ENCODE results near the gene SNTG2. TPM values are rescaled to one million over a fixed set of nuclear protein-coding genes. Genes with fewer than 3 reads are reported as not detected.
"Not testable (repeated sequence)": the region's sequence is repeated elsewhere in the genome, so short reads cannot be mapped to it uniquely, and the experiment has no call there.

The SNTG2 gene
- under 1 TPM in 1 of 2 experiments, not detected in 1; 0.13 TPM for total RNA-seq

DNA sequence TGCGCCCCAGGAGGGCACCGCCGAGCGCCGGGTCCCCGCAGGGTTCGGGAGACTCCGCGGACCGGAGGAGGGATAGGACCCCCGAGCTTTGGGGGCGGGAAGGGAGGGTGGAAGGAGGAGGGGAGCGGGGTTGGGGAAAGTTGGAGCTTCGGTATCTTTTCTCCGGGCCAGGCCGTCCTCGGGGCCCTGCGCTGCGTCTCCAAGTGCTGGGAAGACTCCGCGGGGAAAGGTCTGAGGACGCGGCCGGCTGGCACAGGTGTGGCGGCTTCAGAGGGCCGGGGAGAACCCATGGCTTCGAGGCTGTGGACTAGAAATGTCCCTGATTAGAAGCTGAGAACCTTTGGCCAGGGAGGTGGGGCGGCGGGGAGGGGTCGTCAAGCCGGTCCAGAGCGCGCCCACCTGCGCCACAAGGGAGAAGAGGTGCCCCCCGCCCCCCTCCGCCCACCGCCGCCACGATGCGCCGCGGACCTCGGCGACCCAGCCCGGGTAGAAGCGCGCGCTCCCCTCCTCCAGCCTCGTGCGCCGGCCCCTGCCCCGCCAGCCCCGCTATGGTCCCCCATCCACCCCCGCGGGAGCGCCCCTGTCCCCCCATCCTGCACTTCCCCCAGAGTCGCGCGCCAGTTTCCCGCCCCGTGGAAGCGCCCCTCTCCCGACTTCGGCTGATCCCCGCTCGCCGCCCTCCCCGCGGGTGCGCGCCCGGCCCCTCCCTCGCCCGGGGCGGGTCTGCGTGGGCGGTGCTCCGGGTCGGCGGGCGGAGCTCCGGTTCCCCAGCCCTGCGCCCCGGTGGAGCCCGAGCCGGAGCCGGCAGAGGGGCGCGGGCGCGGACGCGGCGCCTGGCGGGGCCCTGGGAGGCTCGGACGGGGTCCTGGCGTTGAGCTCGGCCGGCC, at the start of gene SNTG2:
Gene SNTG2, plus strand, starts transcription at position 770 of the 887 bp plus-strand sequence. CDS start 148 bp downstream, outside the sequence.
- CTCF ChIA-PET, result interaction anchor here (0.6 kb wide), 1 partner anchor 272 kb away, joined by 3 read pairs; no protein-coding TSS in a partner anchor
- H3K27me3 Mint-ChIP-seq, result peaks cover 51% of the 10 kb centered on the region
- H3K9me3 Mint-ChIP-seq, result no peaks in the 10 kb centered on the region
- H3K4me3 Mint-ChIP-seq, result peak within 1 kb of the TSS; percentile 51
- H3K36me3 Mint-ChIP-seq (ENCODE audit: low read depth), result no peaks in the 10 kb centered on the region
- POLR2A ChIA-PET, result interaction anchor here (1.4 kb wide), 1 partner anchor 24 kb away, joined by 4 read pairs; no protein-coding TSS in a partner anchor
- peak; percentile 59 for DNase-seq
- H3K4me1 Mint-ChIP-seq, result peaks cover 22% of the 10 kb centered on the region
- H3K27ac Mint-ChIP-seq, result no peak within 1 kb of the TSS

DNA sequence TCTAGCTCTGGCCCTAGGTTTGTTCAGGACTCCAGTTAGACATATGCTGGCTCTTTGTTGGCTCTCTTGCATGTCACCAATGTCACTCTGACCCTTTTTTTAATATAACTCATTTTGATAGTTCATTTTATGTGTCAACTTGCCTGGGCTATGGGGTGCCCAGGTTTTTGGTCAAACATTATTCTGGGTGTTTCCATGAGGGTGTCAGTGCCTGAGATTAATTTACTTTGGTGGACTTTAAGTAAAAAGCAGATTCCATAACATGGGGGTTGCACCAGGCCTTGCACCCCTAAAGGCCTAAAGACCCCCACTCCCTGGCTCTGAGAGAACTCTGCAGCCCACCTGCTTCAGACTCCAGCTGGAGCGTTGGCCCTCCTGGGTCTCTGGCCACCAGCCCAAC, 48.1 kb upstream of the SNTG2 start:
- no peaks in the 10 kb centered on the region for H3K36me3 Mint-ChIP-seq (ENCODE audit: low read depth)
- H3K4me3 Mint-ChIP-seq, result no peak overlapping the region
- DNase-seq, result no peak
- ChIA-PET CTCF (no interaction called here), POLR2A (no interaction called here)
- no peak overlapping the region for H3K27ac Mint-ChIP-seq
- no peaks in the 10 kb centered on the region for H3K4me1 Mint-ChIP-seq
- no peaks in the 10 kb centered on the region for H3K27me3 Mint-ChIP-seq
- peaks cover 3% of the 10 kb centered on the region for H3K9me3 Mint-ChIP-seq

DNA sequence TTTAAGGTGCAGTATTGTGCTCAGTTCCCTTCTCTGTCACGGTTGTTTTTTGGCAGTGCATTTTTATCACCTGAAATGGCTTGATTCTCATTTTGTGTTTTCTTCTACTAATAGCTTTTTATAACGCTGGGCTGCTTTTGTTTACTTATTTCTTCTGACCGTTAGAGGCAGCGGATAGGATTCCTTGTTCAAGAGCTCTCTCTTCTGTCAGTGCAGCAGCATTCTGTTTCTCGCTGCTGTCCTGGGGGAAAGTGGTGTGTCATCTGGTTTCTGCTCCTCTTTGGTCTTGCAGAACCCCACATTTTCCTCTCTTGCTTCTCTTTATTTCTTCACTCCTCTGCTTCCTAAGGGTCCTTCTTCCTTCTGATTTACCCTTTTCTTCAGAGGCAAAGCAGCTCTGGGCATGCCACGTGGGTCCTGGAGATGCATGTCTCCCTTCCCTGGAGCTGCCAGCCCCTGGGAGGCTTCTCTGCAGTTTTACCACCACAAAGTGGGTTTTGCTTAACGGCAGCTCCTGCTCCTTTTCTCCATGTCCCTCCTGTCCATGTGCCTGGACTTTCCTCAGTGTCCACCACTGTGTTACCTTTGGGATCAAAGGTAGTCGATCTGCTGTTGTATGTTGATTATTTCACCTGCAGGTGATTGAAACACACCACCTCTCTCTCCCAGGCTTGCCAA, 47.3 kb upstream of the SNTG2 start:
- no peak for DNase-seq
- Mint-ChIP-seq H3K4me1 (no peaks in the 10 kb centered on the region), H3K4me3 (no peak overlapping the region), H3K36me3 (ENCODE audit: low read depth) (no peaks in the 10 kb centered on the region), H3K27ac (no peak overlapping the region), H3K27me3 (no peaks in the 10 kb centered on the region), H3K9me3 (peaks cover 3% of the 10 kb centered on the region)
- CTCF ChIA-PET, result no interaction called here
- POLR2A ChIA-PET, result no interaction called here

DNA sequence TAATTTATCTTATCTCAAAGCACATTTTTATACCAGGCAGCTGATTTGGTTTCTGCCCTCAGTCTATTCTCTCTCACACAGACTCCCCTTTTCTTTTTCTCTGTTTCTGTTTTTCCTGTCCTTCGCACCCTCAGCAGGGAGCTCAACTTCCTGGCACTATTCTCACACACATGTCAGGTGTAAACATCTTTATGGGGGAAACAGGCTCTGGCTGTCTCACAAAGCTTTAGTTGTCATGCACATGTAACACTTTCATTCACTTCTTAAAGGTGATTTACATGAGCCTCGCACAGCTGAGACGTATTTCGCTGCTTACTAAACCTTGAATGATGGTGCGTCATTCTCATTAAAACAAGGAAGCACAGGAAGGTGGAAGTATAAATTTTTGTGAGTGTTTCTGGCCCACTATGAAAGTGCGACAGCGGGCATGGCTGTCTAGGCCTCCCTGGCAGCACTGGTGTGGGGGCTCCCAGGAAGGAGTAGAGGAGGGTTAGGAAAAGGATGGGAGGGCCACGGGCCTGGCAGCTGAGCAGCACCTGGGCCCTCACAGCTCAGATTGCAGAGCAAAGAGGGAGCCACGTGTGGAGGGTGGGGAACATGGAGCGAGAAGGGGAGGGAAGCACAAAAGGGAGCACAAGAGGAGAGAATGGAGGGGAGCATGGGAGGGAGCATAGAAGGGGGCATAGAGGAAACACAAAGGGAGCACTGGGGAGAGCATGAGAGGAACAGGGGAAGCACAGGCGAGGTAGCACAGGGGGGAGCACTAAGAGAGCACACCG, 46.2 kb upstream of the SNTG2 start:
- CTCF ChIA-PET, result no interaction called here
- POLR2A ChIA-PET, result no interaction called here
- no peaks in the 10 kb centered on the region for H3K4me1 Mint-ChIP-seq
- no peak overlapping the region for H3K27ac Mint-ChIP-seq
- no peak for DNase-seq
- no peaks in the 10 kb centered on the region for H3K27me3 Mint-ChIP-seq
- no peaks in the 10 kb centered on the region for H3K36me3 Mint-ChIP-seq (ENCODE audit: low read depth)
- no peak overlapping the region for H3K4me3 Mint-ChIP-seq
- peaks cover 5% of the 10 kb centered on the region for H3K9me3 Mint-ChIP-seq

DNA sequence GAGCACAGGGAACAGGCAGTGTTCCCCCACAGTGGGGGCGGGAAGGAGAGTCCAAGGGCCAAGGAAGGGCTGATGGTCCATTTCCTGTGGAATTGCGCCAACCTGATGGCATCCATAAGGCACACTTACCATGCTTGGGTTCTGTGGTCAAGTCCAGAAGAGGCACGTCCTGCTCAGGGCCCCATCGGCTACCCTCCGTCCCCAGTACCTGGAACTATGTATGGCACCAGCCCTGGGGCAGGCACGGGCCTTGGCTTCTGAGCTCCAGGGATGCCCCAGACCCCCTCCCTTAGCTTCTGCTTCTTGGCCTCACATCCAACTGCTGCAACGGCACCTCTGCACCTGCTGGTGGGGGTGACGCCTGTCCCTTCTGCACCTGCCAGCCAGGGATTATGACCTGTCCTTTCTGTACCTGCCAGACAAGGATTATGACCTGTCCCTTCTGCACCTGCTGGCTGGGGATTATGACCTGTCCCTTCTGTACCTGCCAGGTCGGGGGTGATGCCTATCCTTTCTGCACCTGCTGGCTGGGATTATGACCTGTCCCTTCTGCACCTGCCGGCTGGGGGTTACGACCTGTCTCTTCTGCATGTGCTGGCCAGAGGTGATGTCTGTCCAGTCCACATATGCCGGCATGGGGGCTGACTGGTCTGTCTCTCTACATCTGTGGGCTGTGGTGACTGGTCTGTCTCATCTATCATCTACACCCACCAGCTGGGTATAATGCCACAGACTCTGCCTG, 45.4 kb upstream of the SNTG2 start:
- Mint-ChIP-seq H3K36me3 (ENCODE audit: low read depth) (peaks cover 2% of the 10 kb centered on the region), H3K27me3 (no peaks in the 10 kb centered on the region), H3K4me3 (no peak overlapping the region), H3K9me3 (peaks cover 2% of the 10 kb centered on the region), H3K27ac (no peak overlapping the region), H3K4me1 (no peaks in the 10 kb centered on the region)
- DNase-seq, result no peak
- ChIA-PET CTCF (no interaction called here), POLR2A (no interaction called here)

DNA sequence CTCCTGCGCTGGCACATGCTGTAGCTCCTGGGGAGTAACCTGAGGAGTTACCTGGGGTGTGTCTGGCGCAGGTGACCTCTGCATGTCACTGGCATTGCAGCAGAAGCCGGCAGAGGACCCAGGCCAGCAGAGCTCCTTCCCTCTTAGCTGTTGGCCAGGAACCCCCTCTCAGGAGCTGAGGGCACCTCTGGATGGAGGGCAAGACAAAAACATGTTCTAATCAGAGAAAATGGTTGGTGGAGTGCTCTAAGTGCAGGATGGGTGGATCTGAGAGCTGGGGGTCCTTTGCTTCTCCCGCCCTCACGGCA, 44.9 kb upstream of the SNTG2 start:
- POLR2A ChIA-PET, result no interaction called here
- Mint-ChIP-seq H3K4me1 (no peaks in the 10 kb centered on the region), H3K36me3 (ENCODE audit: low read depth) (peaks cover 2% of the 10 kb centered on the region), H3K9me3 (peaks cover 7% of the 10 kb centered on the region), H3K27me3 (no peaks in the 10 kb centered on the region), H3K27ac (no peak overlapping the region), H3K4me3 (no peak overlapping the region)
- no peak for DNase-seq
- CTCF ChIA-PET, result no interaction called here

DNA sequence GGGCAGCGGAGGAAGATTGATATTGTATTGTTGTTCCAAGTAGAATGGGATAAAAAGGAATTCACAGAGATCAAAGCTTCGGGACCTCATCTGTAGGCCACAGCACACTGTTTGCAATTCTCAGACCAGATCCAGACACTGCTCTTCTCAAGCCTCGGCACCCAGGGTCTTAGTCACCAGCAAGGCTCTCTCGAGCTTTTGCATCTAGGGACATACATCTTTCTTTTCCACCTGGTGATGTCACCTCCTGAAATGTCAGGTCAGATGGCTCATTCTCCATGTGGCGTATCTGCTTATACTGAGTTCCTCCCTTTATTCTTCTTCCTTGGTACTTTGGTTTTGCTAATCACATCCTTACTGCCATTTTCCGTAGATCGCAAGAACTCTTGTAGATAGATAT, 42.9 kb upstream of the SNTG2 start:
- ChIA-PET CTCF (no interaction called here), POLR2A (no interaction called here)
- no peaks in the 10 kb centered on the region for H3K27me3 Mint-ChIP-seq
- H3K4me3 Mint-ChIP-seq, result no peak overlapping the region
- H3K9me3 Mint-ChIP-seq, result peaks cover 7% of the 10 kb centered on the region
- no peak for DNase-seq
- peaks cover 2% of the 10 kb centered on the region for H3K36me3 Mint-ChIP-seq (ENCODE audit: low read depth)
- no peaks in the 10 kb centered on the region for H3K4me1 Mint-ChIP-seq
- H3K27ac Mint-ChIP-seq, result no peak overlapping the region

DNA sequence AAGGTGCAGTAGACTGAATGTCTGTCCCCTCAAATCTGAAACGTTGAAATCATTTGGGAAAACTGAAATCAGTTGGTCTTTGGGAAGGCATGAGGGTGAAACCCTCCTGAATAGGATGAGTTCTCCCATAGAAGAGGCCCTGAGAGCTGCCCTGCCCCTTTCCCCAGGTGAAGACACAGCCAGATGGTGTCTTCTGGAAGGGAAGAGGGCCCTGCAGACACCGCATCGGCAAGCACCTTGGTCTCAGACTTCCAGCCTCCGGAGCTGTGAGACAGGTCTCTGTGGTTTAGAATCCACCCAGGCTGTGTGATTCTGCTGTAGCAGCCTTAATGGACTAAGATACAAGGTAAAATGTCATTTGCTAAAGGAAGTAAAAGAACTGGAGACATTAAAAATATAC, 42.1 kb upstream of the SNTG2 start:
- no peaks in the 10 kb centered on the region for H3K27me3 Mint-ChIP-seq
- ChIA-PET POLR2A (no interaction called here), CTCF (no interaction called here)
- H3K4me3 Mint-ChIP-seq, result no peak overlapping the region
- peaks cover 2% of the 10 kb centered on the region for H3K36me3 Mint-ChIP-seq (ENCODE audit: low read depth)
- no peak overlapping the region for H3K27ac Mint-ChIP-seq
- peaks cover 7% of the 10 kb centered on the region for H3K9me3 Mint-ChIP-seq
- H3K4me1 Mint-ChIP-seq, result no peaks in the 10 kb centered on the region
- no peak for DNase-seq

DNA sequence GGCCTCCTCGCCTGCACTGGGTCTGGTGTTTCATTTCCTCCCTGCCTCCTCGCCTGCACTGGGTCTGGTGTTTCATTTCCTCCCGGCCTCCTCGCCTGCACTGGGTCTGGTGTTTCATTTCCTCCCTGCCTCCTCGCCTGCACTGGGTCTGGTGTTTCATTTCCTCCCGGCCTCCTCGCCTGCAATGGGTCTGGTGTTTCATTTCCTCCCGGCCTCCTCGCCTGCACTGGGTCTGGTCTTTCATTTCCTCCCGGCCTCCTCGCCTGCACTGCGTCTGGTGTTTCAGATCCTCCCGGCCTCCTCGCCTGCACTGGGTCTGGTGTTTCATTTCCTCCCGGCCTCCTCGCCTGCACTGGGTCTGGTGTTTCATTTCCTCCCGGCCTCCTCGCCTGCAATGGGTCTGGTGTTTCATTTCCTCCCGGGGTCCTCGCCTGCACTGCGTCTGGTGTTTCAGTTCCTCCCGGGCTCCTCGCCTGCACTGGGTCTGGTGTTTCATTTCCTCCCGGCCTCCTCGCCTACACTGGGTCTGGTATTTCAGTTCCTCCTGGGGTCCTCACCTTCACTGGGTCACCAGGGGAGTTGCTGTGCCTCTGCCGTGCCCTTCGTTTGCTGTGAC, 40.8 kb upstream of the SNTG2 start:
- POLR2A ChIA-PET; H3K36me3 Mint-ChIP-seq (ENCODE audit: low read depth); H3K4me1 Mint-ChIP-seq; H3K4me3 Mint-ChIP-seq; H3K27me3 Mint-ChIP-seq; H3K27ac Mint-ChIP-seq; CTCF ChIA-PET; H3K9me3 Mint-ChIP-seq; DNase-seq: not testable (repeated sequence)

DNA sequence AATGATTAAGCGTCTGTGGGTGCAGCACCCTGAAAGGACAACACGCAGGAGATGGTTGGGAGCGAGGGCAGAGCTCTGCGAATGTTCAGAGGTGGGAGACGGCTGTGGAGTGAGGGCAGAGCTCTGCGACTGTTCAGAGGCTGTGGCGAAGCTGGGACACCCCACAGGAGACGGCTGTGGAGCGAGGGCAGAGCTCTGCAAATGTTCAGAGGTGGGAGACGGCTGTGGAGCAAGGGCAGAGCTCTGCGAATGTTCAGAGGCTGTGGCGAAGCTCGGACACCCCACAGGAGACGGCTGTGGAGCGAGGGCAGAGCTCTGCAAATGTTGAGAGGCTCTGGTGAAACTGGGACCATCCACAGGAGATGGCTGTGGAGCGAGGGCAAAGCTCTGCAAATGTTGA, 40.0 kb upstream of the SNTG2 start:
- POLR2A ChIA-PET, result no interaction called here
- CTCF ChIA-PET, result no interaction called here
- H3K4me3 Mint-ChIP-seq, result no peak overlapping the region

DNA sequence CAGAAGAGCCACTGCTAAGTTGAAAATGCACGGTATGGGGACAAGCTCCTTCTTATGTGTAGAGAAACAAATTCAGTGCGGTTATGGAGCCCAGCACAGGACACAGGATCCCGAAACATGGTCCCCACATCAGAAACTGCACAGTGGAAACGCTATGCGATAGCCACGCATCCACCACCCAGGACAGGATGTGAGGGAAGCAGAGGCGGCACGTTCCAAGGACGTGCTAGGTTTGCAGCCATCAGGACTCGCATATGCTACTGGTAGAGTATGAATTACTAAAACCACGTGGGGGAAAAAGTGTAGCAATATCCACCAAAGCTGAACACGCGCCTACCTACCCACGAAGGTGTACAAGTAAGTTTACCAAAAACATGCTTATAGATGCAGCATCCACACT, 34.7 kb upstream of the SNTG2 start:
- no peaks in the 10 kb centered on the region for H3K9me3 Mint-ChIP-seq
- H3K27ac Mint-ChIP-seq, result no peak overlapping the region
- H3K4me3 Mint-ChIP-seq, result no peak overlapping the region
- no peak for DNase-seq
- CTCF ChIA-PET, result no interaction called here
- no peaks in the 10 kb centered on the region for H3K4me1 Mint-ChIP-seq
- H3K36me3 Mint-ChIP-seq (ENCODE audit: low read depth), result no peaks in the 10 kb centered on the region
- no peaks in the 10 kb centered on the region for H3K27me3 Mint-ChIP-seq
- POLR2A ChIA-PET, result no interaction called here

More for the DNA sequence above, 40.0 kb upstream of the SNTG2 start:
- no peaks in the 10 kb centered on the region for H3K4me1 Mint-ChIP-seq
- no peak overlapping the region for H3K27ac Mint-ChIP-seq
- no peaks in the 10 kb centered on the region for H3K27me3 Mint-ChIP-seq
- H3K9me3 Mint-ChIP-seq, result peaks cover 7% of the 10 kb centered on the region
- no peak for DNase-seq
- peaks cover 2% of the 10 kb centered on the region for H3K36me3 Mint-ChIP-seq (ENCODE audit: low read depth)

DNA sequence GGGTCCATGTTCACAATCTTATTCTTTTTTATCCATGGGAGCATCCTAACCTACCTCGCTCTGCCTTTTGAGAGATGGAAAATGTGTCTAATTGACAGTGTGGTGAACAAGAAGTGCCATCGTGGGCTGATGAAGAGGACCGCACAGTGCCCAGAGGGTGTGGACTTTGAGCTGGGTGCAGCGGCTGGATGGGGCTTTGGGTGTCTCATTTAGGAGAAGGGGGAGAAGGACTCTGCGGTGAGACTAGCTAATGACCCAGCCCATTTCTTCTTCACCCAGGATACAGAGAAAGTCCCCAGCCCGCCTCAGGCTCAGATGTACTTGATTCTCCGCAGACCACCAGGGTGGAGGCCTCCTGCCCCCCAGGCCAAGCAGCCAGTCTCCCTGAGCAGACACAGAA, 33.7 kb upstream of the SNTG2 start:
- Mint-ChIP-seq H3K4me1 (no peaks in the 10 kb centered on the region), H3K36me3 (ENCODE audit: low read depth) (no peaks in the 10 kb centered on the region), H3K9me3 (no peaks in the 10 kb centered on the region), H3K27ac (no peak overlapping the region), H3K4me3 (no peak overlapping the region), H3K27me3 (no peaks in the 10 kb centered on the region)
- POLR2A ChIA-PET, result no interaction called here
- CTCF ChIA-PET, result no interaction called here
- no peak for DNase-seq

DNA sequence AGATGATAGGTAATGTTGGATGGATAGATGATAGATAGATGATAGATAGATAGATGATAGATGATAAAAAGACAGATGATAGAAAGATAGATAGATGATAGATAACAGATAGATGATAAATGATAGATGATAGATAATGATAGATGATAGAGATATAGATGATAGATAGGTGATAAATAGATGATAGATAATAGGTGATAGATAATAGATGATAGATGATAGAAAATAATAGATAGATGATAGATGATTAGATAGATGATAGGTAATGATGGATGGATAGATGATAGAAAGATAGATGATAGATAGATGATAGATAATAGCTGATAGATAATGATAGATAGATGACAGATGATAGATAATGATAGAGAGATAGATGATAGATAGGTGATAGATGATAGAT, 31.0 kb upstream of the SNTG2 start:
- no peaks in the 10 kb centered on the region for H3K36me3 Mint-ChIP-seq (ENCODE audit: low read depth)
- CTCF ChIA-PET, result no interaction called here
- no peaks in the 10 kb centered on the region for H3K4me1 Mint-ChIP-seq
- no peak overlapping the region for H3K27ac Mint-ChIP-seq
- DNase-seq, result no peak
- no peaks in the 10 kb centered on the region for H3K9me3 Mint-ChIP-seq
- H3K4me3 Mint-ChIP-seq, result no peak overlapping the region
- peaks cover 1% of the 10 kb centered on the region for H3K27me3 Mint-ChIP-seq
- POLR2A ChIA-PET, result no interaction called here
